ENCODE results near the gene GIMAP5. TPM values are rescaled to one million over a fixed set of nuclear protein-coding genes. Genes with fewer than 3 reads are reported as not detected.

The GIMAP5 gene
- total and polyA plus RNA-seq, 2 donors (not counting 3 experiments of a cell fraction or from before 2014, with no cell fraction given) = 0.44 to 18.9 TPM

DNA sequence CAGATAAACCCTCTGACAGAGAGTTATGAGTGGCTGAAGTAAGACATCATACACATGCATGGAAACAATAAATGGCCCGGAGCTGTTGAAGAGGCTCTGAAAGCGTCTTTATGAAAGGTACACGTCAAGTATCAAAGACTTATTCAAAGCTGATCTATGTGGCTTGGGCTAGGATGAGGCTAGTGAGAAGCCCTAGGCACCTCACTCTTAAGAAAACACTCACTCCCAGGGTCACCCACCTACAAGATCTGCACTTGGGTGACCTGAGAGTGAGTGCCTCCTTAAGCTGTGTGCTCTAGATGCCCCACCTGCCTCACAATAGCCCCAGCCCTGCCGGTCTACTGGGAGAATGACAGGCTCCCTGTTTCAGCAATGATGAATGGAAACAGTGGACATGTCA, 21.9 kb upstream of the GIMAP5 start:
- POLR2A ChIA-PET = no interaction called here

More for the DNA sequence above, 21.9 kb upstream of the GIMAP5 start:
- DNase-seq (ENCODE audit: low read depth, low spot score) = no peak
- no peak overlapping the region for H3K4me3 ChIP-seq (replicated peaks in 1 of 3; ENCODE audit: insufficient read depth in 1 of 3, low read depth in 1 of 3, low read length in 3 of 3)
- no peaks in the 10 kb centered on the region for H3K9me3 ChIP-seq (replicated peaks; ENCODE audit: control insufficient read depth, insufficient read depth, low read length)
- peaks cover 18% of the 10 kb centered on the region for H3K79me2 ChIP-seq (ENCODE audit: control insufficient read depth, insufficient read depth, low read length)
- intact Hi-C loops (cut with micrococcal nuclease) (no loop called here), dilution Hi-C loops (cut with MboI; ENCODE audit: extremely low pct_ligation_motif_present, low sequenced_read_pairs) (no loop called here)
- no TSS peak for BruUV-seq (replicated peaks)
- H3K9ac ChIP-seq (replicated peaks; ENCODE audit: extremely low read depth, insufficient read depth, low read length) = no peak overlapping the region
- H3K27ac ChIP-seq (ENCODE audit: insufficient read depth, low read depth, low read length) = no peak overlapping the region
- H3K36me3 ChIP-seq (ENCODE audit: control insufficient read depth in 2 of 2, extremely low read depth in 1 of 2, insufficient read depth in 2 of 2, low read length in 2 of 2) = peaks cover 2 to 10% of the 10 kb centered on the region in 2 experiments
- H3K4me2 ChIP-seq (ENCODE audit: insufficient read depth, low read length) = no peak overlapping the region
- TF ChIP-seq JUN (IDR thresholded peaks at IDR 0.05; ENCODE audit: borderline replicate concordance, insufficient read depth, insufficient read length, low read depth) (no peak), CTCF (IDR thresholded peaks at IDR 0.05; ENCODE audit: extremely low read depth in 1 of 2, insufficient read depth in 1 of 2, low read depth in 1 of 2, low read length in 2 of 2) (peak in 1 of 2 donors; percentile 2)
- TF ChIP-seq, protein P1, sequence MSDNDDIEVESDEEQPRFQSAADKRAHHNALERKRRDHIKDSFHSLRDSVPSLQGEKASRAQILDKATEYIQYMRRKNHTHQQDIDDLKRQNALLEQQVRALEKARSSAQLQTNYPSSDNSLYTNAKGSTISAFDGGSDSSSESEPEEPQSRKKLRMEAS (IDR thresholded peaks at IDR 0.05; ENCODE audit: insufficient read depth, insufficient read length) = no peak
- CTCF ChIA-PET = interaction anchor here (1.1 to 3.3 kb wide), 3 partner anchors 20 to 266 kb away, joined by 3 to 19 read pairs (median 4); no protein-coding TSS in a partner anchor
- no peak overlapping the region for H2AFZ ChIP-seq (ENCODE audit: low read depth, low read length)
- H3K9me1 ChIP-seq (replicated peaks; ENCODE audit: control insufficient read depth, extremely low read depth, insufficient read depth, low read length) = no peaks in the 10 kb centered on the region
- H3K27me3 ChIP-seq (ENCODE audit: control insufficient read depth in 2 of 2, insufficient read depth in 2 of 2, low read length in 2 of 2) = no peaks in the 10 kb centered on the region
- no peak for FAIRE-seq
- peaks cover 18% of the 10 kb centered on the region for H3K4me1 ChIP-seq (ENCODE audit: control insufficient read depth, extremely low read depth, insufficient read depth, low read length)
- no peaks in the 10 kb centered on the region for H4K20me1 ChIP-seq (replicated peaks; ENCODE audit: control insufficient read depth, extremely low read depth, insufficient read depth, low read length)

All from endothelial cell of umbilical vein (primary cell).